ENCODE data around the gene TUG1.

The TUG1 gene

GRCh38 chr22:31005535-31005934, 36.5 kb downstream of the TUG1 start:
- DNase-seq: no peak

GRCh38 chr22:31019191-31019930, 50.3 kb downstream of the TUG1 start:
- DNase-seq: no peak

DNA sequence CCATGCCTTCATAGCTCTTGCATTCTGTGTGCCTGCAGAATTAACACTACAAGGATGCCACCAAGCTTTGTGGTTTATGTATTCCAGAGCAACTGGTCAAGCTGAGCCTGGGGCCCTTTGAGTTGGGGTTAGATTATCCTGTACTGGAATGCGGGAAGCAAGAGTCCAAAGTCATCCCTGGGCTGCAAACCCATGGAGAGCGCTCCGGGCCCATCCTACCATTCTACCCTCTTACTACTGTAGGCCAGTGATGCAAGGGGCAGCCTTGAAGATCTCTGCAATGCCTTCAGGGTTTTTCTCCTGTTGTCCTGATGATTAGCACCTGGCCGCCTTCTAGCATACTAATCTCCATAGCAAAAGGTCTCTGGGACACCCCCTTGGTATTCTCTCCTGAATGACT, 51.3 kb downstream of the TUG1 start:
- DNase-seq: no peak

- no peak for DNase-seq
Observed at GRCh38 chr22:31022516-31022915, 53.5 kb downstream of the TUG1 start.
